AG09319 (cell line): ENCODE measurements around the gene CPNE5.

Experiments used
- DNase-seq: peaks from one replicate; pipeline ENCODE4 v3.0.0-alpha.2; 2010; ENCODE audit warnings: low read depth; ENCODE audit errors: extremely low read depth
- CTCF ChIP-seq: IDR thresholded peaks from 2 replicates; pipeline ENCODE4 v1.5.1; 2011; ENCODE audit warnings: low read depth, mild to moderate bottlenecking, inconsistent platforms, low read length, moderate library complexity

CPNE5 gene

GRCh38 chr6:36777801-36778200 lies 61.4 kb downstream of the CPNE5 start:
- no peak for DNase-seq
- TF ChIP-seq CTCF = no peak

GRCh38 chr6:36776167-36776566 lies 63.1 kb downstream of the CPNE5 start:
- TF ChIP-seq CTCF = no peak
- DNase-seq = no peak

- DNase-seq = no peak
- no peak for TF ChIP-seq CTCF
These were observed 64.9 kb downstream of the CPNE5 start for GRCh38 chr6:36774331-36774730.

- DNase-seq = no peak
- TF ChIP-seq CTCF = no peak
These were observed 66.8 kb downstream of the CPNE5 start for GRCh38 chr6:36772397-36772796.

- no peak for DNase-seq
These were observed 68.1 kb downstream of the CPNE5 start for GRCh38 chr6:36771145-36771544.

GRCh38 chr6:36769676-36770499 lies 69.4 kb downstream of the CPNE5 start:
- no peak for DNase-seq
- TF ChIP-seq CTCF = no peak

More at GRCh38 chr6:36771145-36771544, 68.1 kb downstream of the CPNE5 start:
- TF ChIP-seq CTCF = no peak

- TF ChIP-seq CTCF = no peak
- DNase-seq = no peak
These were observed 70.0 kb downstream of the CPNE5 start for GRCh38 chr6:36769183-36769675.
